HG03039 (cell line): Measurements from ENCODE around the gene PPP2R3C.
A peak's percentile ranks its signal among the peaks of the same experiment; 100 is the strongest.
"Not testable (repeated sequence)": the region's sequence is repeated elsewhere in the genome, so short reads cannot be mapped to it uniquely, and the experiment has no call there.

ENCODE experiments used
- ATAC-seq: cut with Tn5 transposase; IDR thresholded peaks from one replicate; pipeline ENCODE4 v1.9.1; 2021; ENCODE audit warnings: mild to moderate bottlenecking, moderate library complexity; ENCODE audit not compliant: unreplicated experiment

Gene PPP2R3C

GRCh38 chr14:35121887-35122695, at the start of gene PPP2R3C, which contains the start of gene PRORP:
Gene PPP2R3C (minus strand): TSS chr14:35121990. CDS start chr14:35121959, 31 bp downstream.
Gene PRORP (plus strand): TSS chr14:35122552. CDS start chr14:35123246, 694 bp downstream.
- peak; percentile 71 for ATAC-seq

DNA sequence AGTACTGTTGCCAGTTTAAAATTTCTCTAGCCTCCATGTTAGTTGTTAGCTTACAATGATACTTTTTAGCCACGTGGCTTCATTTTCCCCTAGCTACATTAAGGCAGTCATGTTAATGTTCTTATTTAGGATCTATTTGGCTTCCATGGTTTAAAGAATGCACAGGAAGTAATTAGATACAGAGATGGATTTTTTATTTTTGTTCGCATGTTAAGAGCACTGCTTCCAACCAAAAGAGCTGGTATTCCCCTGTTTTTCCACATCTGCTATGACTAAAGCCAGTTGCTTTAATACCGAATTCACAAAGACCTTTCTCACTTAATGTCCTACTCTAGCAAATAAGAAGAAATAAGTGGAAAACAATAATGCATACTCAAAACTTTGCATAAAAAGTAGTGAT, 45.7 kb upstream of the PPP2R3C start:
- ATAC-seq, result no peak

- ATAC-seq, result no peak
Measured at GRCh38 chr14:35164849-35165248, 43.1 kb upstream of the PPP2R3C start.

DNA sequence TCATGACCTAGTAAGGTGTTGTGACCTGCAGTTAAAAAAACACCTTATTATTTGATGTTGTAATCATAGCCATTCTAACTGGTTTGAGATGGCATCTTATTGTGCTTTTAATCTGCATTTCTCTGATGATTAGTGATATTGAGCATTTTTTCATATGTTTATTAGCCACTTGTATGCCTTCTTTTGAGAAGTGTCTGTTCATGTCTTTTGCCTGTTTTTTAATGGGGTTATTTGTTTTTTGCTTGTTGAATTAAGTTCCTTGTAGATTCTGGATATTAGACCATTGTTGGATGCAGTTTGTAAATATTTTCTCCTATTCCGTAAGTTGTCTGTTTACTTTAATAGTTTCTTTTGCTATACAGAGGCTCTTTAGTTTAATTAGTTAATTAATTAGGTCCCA, 41.6 kb upstream of the PPP2R3C start:
- ATAC-seq, result no peak

GRCh38 chr14:35161231-35161630, 39.4 kb upstream of the PPP2R3C start:
- no peak for ATAC-seq

DNA sequence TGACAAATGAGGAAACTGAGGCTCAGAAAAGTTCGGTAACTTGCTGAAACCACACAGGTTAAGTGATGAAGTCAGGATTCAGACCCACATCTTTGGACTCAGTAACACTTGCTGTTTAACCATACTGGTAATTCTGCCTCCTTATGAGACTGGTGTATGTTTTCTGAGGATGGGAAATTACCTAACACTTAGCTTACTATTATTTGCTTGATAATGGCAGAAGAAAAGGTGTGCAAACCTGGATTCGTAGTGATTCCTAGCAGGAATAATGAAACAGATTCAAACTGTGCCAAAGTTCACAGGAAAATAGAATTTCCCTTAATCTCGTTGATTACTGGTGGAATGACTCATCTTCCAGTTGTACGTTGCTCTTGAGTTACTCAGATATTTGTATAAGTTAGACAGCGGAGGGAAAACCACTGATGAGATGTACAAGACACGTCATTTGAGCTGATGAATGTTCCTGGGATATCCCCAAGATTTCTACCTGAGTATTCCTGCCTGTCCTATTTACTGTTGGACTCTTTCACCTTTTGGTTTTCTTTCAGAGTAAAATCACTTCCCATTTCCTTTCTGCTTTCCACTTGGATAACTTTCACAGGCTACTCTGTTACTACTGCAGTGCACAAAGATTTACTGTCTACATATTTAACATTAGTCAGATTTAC, 38.1 kb upstream of the PPP2R3C start:
- ATAC-seq, result no peak

GRCh38 chr14:35158951-35159653, 37.3 kb upstream of the PPP2R3C start:
- ATAC-seq, result no peak

- no peak for ATAC-seq
Measured at GRCh38 chr14:35158491-35158890, 36.7 kb upstream of the PPP2R3C start.

GRCh38 chr14:35155962-35156361, 34.2 kb upstream of the PPP2R3C start:
- ATAC-seq, result no peak

DNA sequence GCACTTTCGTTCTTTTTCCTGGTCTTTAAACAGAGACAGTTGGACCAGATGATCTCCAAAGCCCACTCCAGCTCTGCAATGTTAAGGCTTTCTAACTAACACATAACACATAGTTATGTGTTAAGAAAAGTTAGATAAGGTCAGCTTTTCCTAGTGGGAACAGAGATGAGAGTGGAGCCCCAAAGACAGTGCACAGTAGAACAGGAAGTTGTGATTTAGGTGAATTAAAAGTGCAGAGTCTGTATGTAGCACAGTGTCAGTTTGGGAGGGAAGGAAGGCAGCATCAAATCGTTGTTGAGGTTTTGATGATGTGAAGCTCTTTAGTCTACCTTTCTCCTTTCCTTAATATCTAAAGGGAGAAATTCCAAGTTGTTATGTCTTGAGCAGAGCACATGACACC, 32.2 kb upstream of the PPP2R3C start:
- no peak for ATAC-seq

- ATAC-seq, result not testable (repeated sequence)
Measured at GRCh38 chr14:35152531-35152930, 30.7 kb upstream of the PPP2R3C start.

GRCh38 chr14:35149239-35149638, 27.4 kb upstream of the PPP2R3C start:
- ATAC-seq, result no peak

GRCh38 chr14:35147711-35148110, 25.9 kb upstream of the PPP2R3C start:
- no peak for ATAC-seq

DNA sequence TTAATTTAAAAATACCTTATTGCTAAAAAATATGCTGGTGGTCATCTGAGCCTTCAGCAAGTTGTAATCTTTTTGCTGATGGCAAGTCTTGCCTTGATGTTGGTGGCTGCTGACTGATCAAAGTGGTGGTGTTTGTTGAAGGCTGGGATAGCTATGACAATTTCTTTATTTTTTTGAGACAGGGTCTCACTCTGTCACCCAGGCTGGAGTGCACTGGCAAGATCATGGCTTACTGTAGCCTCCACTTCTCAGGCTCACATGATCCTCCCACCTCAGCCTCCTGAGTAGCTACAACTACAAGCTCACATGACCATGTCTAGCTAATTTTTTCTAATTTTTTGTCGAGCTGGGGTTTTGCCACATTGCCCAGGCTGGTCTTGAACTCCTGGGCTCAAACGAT, 25.4 kb upstream of the PPP2R3C start:
- no peak for ATAC-seq

- no peak for ATAC-seq
Measured at GRCh38 chr14:35146711-35147149, 24.9 kb upstream of the PPP2R3C start.

GRCh38 chr14:35144029-35144428, 22.2 kb upstream of the PPP2R3C start:
- no peak for ATAC-seq

- ATAC-seq, result no peak
Measured at GRCh38 chr14:35140718-35141581, 19.2 kb upstream of the PPP2R3C start.

DNA sequence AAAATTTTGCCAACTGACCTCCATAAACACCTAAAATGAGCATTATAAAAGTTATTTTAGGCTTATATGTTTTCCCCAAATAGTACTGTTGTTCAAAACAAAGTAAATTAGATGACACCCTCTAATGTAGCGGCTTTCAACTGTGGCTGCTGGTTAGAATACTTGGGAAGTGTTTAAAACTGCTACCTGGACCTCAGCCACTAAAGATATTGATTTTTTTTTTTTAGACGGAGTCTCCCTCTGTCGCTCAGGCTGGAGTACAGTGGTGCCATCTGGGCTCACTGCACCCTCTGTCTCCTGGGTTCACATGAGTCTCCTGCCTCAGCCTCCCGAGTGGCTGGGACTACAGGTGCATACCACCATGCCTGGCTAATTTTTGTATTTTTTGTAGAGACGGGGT, 16.8 kb upstream of the PPP2R3C start:
- ATAC-seq, result no peak

DNA sequence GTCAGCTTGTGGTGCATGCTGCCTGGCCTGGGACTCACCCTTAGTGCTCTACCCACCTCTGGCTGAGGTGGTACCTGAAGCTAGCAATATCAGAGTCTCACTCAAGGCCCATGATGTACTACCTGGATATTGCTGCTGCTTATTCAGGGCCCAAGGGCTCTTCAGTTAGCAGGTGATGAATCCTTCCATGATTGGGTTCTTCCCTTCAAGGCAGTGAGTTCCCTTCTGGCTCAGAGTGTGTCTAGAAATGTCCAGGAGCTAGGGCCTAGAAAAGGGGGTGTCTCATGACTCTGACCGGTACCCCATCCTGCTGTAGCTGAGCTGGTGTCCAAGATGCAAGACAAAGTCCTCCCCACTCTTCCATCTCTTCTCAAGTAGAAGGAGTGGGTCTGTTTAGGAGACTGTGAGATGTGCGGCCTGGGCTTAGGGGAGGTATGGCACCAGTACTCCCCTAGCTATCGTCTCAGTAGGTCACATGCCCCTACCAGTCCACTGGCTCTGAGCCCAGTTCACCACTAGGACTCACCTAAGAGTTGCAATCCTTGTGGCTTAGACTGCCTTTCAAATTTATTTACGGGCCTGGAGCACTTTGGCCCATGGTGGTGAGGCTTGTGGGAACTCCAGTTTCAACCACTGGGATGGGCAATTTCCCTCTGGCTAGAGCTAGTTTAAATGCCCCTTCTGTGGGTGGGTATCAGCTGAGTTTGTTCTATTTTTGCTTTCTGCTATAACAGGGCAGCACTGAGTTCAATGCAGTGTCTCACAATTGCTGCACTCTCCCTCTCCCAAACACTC, 12.7 kb upstream of the PPP2R3C start:
- no peak for ATAC-seq
